Loucy (cell line): Measurements from ENCODE around the gene DUSP9.

Experiments used
- EZH2phosphoT487 ChIP-seq: fragments of 200-600 bp; IDR thresholded peaks from 2 replicates; pipeline ENCODE4 v1.6.1; 2018; ENCODE audit warnings: antibody characterized with exemption, mild to moderate bottlenecking, moderate library complexity, borderline replicate concordance
- TF ChIP-seq, protein P1 (sequence below): fragments of 200-600 bp; sonication (generic); conservative IDR thresholded peaks from 2 replicates; pipeline ENCODE4 v1.5.1; 2014; ENCODE audit warnings: mild to moderate bottlenecking, antibody characterized with exemption, low read length

GRCh38 chrX:153670748-153671588 is 24.0 kb downstream of the DUSP9 start:
- TF ChIP-seq, protein P1, sequence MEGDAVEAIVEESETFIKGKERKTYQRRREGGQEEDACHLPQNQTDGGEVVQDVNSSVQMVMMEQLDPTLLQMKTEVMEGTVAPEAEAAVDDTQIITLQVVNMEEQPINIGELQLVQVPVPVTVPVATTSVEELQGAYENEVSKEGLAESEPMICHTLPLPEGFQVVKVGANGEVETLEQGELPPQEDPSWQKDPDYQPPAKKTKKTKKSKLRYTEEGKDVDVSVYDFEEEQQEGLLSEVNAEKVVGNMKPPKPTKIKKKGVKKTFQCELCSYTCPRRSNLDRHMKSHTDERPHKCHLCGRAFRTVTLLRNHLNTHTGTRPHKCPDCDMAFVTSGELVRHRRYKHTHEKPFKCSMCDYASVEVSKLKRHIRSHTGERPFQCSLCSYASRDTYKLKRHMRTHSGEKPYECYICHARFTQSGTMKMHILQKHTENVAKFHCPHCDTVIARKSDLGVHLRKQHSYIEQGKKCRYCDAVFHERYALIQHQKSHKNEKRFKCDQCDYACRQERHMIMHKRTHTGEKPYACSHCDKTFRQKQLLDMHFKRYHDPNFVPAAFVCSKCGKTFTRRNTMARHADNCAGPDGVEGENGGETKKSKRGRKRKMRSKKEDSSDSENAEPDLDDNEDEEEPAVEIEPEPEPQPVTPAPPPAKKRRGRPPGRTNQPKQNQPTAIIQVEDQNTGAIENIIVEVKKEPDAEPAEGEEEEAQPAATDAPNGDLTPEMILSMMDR: no peak
- TF ChIP-seq EZH2phosphoT487: no peak
